Left renal cortex interstitium (tissue), 4 donors: ENCODE results near the gene ABTB2. TPM values are rescaled to one million over a fixed set of nuclear protein-coding genes. Genes with fewer than 3 reads are reported as not detected.

Experiments
- DNase-seq, 4 donors: peaks; one replicate each; pipeline ENCODE4 v3.0.0-alpha.2; 2013; ENCODE audit warnings: low read depth in 4 of 4, low spot score in 2 of 4, missing footprints in 1 of 4
- polyA plus RNA-seq, 4 donors: library from polyadenylated mRNA; unstranded; fragments of 120-200 nt; gene quantifications; one replicate each; pipeline ENCODE4 v1.2.1, GENCODE V29; 2013; ENCODE audit not compliant: insufficient read length in 4 of 4

Gene ABTB2
- polyA plus RNA-seq, 4 donors = 6.4 to 12.9 (median 8.8) TPM

DNA sequence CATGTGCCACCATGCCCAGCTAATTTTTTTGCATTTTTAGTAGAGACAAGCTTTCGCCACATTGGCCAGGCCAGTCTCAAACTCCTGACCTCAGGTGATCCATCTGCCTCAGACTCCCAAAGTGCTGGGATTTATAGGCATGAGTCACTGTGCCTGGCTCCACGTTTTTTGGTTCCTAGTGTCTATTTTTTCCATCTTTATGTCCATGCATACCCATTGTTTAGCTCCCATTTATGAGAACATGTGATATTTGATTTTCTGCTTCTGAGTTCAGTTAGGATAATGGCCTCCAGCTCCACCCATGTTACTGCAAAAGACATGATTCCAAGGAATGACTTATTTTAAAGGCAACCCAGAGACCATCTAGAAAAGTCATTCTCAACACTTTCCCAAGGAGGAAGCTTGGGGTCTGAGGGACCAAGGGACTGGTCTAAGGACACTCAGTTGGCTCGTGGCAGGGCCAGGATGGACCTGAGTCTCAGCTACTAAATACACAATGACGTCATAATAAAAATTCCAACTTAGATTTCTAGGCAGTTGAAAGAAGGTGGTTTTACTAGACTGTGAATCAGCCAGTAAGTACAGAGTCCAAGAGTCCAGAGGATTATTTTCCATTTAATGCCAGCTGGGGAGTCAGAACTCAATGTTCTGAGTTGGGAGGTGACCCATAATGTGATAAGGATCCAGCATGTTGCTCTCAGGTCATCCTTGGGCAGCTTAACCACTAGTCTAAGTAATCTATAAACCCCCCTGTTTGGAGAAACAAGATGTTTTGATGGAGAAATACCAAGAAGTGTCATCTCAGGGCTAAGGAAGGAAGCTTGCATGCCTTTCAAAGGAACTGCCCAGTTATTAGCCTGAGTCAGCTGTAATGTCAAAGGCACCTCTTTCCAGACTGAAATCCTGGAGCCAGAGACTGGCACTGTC lies 39.4 kb downstream of the ABTB2 start:
- no peak for DNase-seq

DNA sequence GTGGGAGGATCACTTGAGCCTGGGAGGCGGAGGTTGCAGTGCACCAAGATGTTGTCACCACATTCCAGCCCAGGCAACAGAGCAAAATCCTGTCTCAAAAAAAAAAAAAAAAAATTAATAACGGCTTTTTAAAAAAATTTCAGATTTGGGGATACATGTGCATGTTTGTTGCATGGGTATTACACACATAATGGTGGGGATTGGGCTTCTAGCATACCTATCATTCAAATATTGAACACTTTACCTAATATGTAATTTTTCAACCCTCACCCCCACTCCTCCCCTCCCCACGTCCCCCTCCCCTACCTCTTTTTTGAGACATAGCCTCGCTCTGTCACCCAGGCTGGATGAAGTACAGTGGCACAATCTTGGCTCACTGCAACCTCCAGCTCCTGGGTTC lies 40.1 kb downstream of the ABTB2 start:
- DNase-seq = no peak

- no peak for DNase-seq
Measured at GRCh38 chr11:34317036-34317360, 40.8 kb downstream of the ABTB2 start.

DNA sequence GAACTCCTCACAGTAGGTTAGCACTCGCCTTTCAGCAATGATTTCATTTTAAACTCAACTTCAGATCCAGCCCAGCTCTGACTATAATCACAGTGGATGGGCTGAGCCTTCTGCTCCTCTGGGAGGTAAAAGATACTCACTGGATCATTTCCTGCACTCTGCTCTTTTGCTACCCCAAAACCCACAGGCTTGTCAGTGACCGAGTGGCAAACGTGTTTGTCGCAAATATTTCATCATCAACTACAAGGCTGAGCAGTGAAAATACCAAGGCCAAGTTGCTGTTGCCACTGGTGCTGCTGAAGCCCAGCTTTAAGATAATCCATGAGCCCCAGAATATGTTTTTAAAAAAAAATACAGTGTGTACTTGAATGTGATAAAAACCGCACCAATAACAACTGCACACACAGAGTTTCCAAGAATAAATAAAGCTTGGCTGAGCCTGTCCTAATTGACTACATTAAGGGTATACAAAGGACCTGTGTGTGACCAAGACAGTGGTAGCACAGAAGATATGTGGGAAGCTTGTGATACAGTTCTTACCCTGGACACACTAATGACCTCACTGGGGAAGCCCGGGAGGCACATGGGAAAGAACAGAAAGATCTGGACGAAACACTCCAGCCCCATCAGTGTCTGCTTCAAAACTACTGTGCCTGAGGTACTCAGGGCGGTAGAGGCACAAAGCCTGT lies 41.3 kb downstream of the ABTB2 start:
- DNase-seq = no peak

- DNase-seq = no peak
Measured at GRCh38 chr11:34315394-34315793, 42.4 kb downstream of the ABTB2 start.

GRCh38 chr11:34314936-34315335 lies 42.9 kb downstream of the ABTB2 start:
- DNase-seq = no peak

GRCh38 chr11:34314176-34314575 lies 43.6 kb downstream of the ABTB2 start:
- DNase-seq = no peak

DNA sequence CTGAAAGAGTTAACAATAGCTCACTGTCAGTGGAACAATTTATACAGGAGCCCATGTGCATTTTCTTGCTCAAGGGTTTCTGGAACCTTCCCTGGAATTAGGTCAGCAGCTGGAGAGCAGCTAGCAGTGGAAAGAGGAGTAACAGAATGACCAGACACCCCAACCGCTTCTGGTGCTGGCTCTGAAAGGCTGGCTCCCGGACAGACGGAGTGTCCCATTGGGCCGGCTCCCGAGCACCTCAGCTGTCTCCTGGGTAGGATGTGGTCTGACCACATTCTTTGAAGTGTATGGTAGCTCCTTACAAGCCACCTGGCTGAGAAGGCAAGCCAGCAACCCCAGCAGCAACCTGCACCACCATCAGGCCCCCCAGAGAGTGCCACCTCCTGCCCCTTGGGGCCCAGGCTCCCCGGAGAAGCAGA lies 44.7 kb downstream of the ABTB2 start:
- no peak for DNase-seq

DNA sequence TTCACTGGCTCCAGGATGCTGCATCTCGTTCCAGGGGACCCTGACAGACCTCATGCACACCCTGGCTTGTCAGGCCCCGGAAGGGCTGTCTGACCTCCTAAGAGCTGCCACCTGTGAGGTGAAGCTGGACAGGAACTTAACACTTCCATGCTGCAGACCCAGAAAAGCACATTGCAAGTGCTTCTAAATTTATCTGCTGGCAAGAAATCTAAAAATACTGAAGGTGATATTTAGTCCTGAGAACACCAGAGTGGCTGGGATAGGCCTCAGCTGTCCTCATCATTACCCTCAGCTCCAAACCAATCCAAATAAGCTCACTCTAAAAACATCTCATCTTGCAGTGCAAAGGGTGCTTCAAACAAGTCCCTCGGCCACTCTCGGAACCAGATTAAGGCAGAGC lies 46.7 kb downstream of the ABTB2 start:
- no peak for DNase-seq

- no peak for DNase-seq
Measured at GRCh38 chr11:34309965-34310364, 47.8 kb downstream of the ABTB2 start.

- no peak for DNase-seq
Measured at GRCh38 chr11:34308913-34309585, 48.8 kb downstream of the ABTB2 start.

GRCh38 chr11:34308049-34308912 lies 49.5 kb downstream of the ABTB2 start:
- no peak for DNase-seq

DNA sequence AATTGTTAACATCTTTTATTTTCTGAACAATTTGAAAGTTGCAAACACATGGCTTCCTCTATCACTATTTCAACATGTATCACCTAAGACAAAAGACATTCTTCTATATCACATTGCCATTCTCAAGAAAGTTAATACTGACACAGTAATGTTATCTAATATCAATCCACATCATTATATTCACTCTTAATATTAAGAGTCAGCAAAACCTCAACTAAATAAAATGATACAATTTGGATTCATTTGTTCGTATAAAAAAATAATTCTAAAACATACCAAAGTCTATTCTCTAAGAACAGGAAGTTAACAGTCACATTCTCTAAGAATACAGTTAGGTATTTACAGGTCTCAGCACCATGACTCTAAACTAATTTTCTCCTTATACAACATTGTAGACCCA lies 52.0 kb downstream of the ABTB2 start:
- no peak for DNase-seq

DNA sequence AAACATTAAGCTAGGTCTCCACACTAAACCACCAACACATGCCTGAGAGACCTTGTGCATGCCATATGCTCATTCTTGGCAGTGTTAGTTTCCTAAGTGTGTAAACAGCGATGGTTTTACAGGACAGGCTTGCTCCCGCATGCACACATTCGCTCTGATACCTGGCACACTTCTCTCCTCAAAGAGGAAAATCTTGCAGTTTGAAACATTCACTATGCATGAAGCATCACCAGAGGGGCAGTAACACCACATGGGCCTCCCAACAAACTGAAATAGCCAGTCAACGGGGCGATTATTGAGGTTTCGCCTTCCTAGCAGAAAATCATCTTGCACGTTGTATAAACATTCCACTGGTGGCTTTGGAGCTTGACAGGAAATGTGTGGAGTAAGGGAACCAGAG lies 52.6 kb downstream of the ABTB2 start:
- DNase-seq = no peak

- no peak for DNase-seq
Measured at GRCh38 chr11:34303028-34303570, 54.7 kb downstream of the ABTB2 start.

DNA sequence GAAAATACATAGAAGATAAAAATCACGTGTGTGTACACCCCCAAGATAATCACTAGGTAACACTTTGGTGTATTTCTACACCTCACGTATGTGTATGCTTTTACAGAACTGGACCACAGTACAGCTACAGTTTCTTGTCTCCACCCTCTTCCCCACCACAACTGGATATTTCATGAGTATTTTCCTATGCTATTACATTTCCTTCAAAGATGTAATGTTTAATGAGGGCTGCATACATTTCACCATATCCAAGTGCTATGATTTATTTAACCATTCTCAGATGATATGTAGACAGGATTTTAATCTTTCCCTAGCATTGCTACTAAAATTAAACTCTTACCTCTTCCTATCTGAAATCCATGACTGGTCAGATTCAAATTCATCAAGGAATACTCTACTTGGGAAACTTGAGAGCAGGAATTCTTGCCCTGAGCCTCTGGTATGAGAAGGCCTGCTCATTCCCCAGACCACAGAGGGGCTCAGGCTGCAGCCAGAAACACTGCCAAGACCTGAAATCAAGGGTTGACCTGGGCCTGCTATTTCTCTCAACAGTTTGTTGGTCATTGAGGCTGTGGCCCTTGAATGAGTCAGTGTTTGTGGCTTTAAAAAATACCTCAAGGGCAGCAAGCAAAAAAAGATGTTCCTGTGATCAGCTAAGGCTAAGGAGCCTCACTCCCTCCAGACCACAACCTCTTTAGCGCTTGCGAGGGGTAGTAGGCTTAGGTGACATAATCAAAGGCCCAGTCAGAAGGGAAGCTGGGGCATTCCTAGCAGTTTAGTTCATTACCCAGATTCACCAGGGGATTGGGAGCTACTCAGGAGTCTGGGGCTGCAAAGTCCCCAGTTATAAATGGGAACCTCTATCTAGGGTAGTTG lies 55.5 kb downstream of the ABTB2 start:
- no peak for DNase-seq

DNA sequence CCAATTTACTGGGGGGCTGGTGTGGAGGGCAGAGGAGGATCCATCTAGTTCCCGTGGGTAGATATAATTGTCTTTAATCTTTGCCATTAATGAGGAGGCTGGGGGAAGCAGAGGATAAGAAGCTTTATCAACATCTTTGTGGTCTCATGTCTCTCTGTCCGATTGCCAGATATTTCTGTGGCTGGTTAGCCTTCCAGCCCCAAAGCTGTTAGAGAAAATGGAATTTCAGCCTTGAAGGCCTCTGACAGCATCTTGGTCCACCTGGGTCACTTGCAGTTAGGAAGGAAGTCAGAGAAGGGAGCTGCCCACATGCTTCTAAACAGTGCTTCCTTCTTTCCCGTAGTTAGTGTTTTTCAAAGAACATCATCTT lies 56.9 kb downstream of the ABTB2 start:
- DNase-seq = no peak

- no peak for DNase-seq
Measured at GRCh38 chr11:34300026-34300925, 57.5 kb downstream of the ABTB2 start.
